MM.1S (cell line): ENCODE measurements around the gene CDK17.

Experiments used
- DNase-seq: peaks from one replicate; pipeline ENCODE4 v3.0.0-alpha.2; 2015
- H2AFZ ChIP-seq: fragments of 300-600 bp; sonication (generic); 2 replicates; pipeline ENCODE4 v1.6.0; 2016; ENCODE audit warnings: antibody characterized with exemption, low read length
- H3F3A ChIP-seq: fragments of 300-600 bp; sonication (generic); 2 replicates; pipeline ENCODE4 v1.6.1; 2016; ENCODE audit warnings: mild to moderate bottlenecking, antibody characterized with exemption, low read length, moderate library complexity, mixed read lengths; ENCODE audit not compliant: insufficient read depth
- H3K27ac ChIP-seq: fragments of 300-600 bp; sonication (generic); 2 replicates; pipeline ENCODE4 v1.5.1; 2016; ENCODE audit warnings: mild to moderate bottlenecking, low read length
- H3K27me3 ChIP-seq: fragments of 300-600 bp; sonication (generic); replicated peaks from 2 replicates; pipeline ENCODE4 v1.6.0; 2016; ENCODE audit warnings: low read length; ENCODE audit not compliant: insufficient read depth
- H3K36me3 ChIP-seq: fragments of 300-600 bp; sonication (generic); replicated peaks from 2 replicates; pipeline ENCODE4 v1.6.1; 2016; ENCODE audit warnings: mild to moderate bottlenecking, low read length, mixed read lengths; ENCODE audit not compliant: insufficient read depth
- H3K4me1 ChIP-seq: fragments of 300-600 bp; sonication (generic); 2 replicates; pipeline ENCODE4 v1.6.1; 2016; ENCODE audit warnings: low read length, mixed read lengths
- H3K4me2 ChIP-seq: fragments of 300-600 bp; sonication (generic); 2 replicates; pipeline ENCODE4 v1.6.0; 2016; ENCODE audit warnings: low read depth, low read length
- H3K4me3 ChIP-seq: fragments of 300-600 bp; sonication (generic); 2 replicates; pipeline ENCODE4 v1.5.1; 2016; ENCODE audit warnings: low read length, mixed read lengths
- H3K79me2 ChIP-seq: fragments of 300-600 bp; sonication (generic); 2 replicates; pipeline ENCODE4 v1.6.1; 2016; ENCODE audit warnings: mixed run types, low read length, mixed read lengths
- H3K9ac ChIP-seq: fragments of 300-600 bp; sonication (generic); 2 replicates; pipeline ENCODE4 v1.6.1; 2016; ENCODE audit warnings: low read length, mixed read lengths
- H3K9me2 ChIP-seq: fragments of 300-600 bp; sonication (generic); replicated peaks from 2 replicates; pipeline ENCODE4 v1.6.1; 2016; ENCODE audit warnings: mild to moderate bottlenecking, low read length, mixed read lengths; ENCODE audit not compliant: insufficient read depth
- H3K9me3 ChIP-seq: fragments of 300-600 bp; sonication (generic); replicated peaks from 2 replicates; pipeline ENCODE4 v1.6.1; 2016; ENCODE audit warnings: mild to moderate bottlenecking, low read length, mixed read lengths; ENCODE audit not compliant: insufficient read depth
- H4K20me1 ChIP-seq: fragments of 300-600 bp; sonication (generic); 2 replicates; pipeline ENCODE4 v1.6.1; 2016; ENCODE audit warnings: mild to moderate bottlenecking, low read length, moderate library complexity, mixed read lengths; ENCODE audit not compliant: insufficient read depth
- CTCF ChIP-seq: fragments of 300-600 bp; sonication (generic); IDR thresholded peaks from 2 replicates; pipeline ENCODE4 v1.5.1; 2016; ENCODE audit warnings: antibody characterized with exemption, low read length, mixed read lengths
- EZH2 ChIP-seq: fragments of 300-600 bp; sonication (generic); optimal IDR thresholded peaks from 2 replicates; pipeline ENCODE3; 2017; ENCODE audit warnings: low read depth, mild to moderate bottlenecking, antibody characterized with exemption, low read length, mixed read lengths
- EZH2phosphoT487 ChIP-seq: fragments of 300-600 bp; sonication (generic); IDR thresholded peaks from 2 replicates; pipeline ENCODE4 v1.6.1; 2018; ENCODE audit warnings: antibody characterized with exemption, low read length

Gene CDK17

GRCh38 chr12:96427269-96427729, 27.1 kb upstream of the CDK17 start:
- H3K9me3 ChIP-seq = no peaks in the 10 kb centered on the region

GRCh38 chr12:96425951-96426350, 25.7 kb upstream of the CDK17 start:
- Histone ChIP-seq H3K79me2 (no peaks in the 10 kb centered on the region), H3K9ac (no peak overlapping the region), H3K4me2 (no peak overlapping the region), H2AFZ (no peak overlapping the region), H3K27me3 (no peaks in the 10 kb centered on the region), H4K20me1 (no peaks in the 10 kb centered on the region), H3K27ac (no peak overlapping the region), H3K9me3 (no peaks in the 10 kb centered on the region), H3K4me1 (peaks cover 9% of the 10 kb centered on the region), H3K36me3 (no peaks in the 10 kb centered on the region), H3K4me3 (no peak overlapping the region), H3F3A (no peaks in the 10 kb centered on the region), H3K9me2 (no peaks in the 10 kb centered on the region)
- no peak for DNase-seq
- TF ChIP-seq CTCF (no peak), EZH2 (no peak), EZH2phosphoT487 (no peak)

More at GRCh38 chr12:96427269-96427729, 27.1 kb upstream of the CDK17 start:
- H2AFZ ChIP-seq = no peak overlapping the region
- DNase-seq = no peak
- no peak for TF ChIP-seq EZH2phosphoT487
- no peak for TF ChIP-seq EZH2
- TF ChIP-seq CTCF = no peak
- H3K4me2 ChIP-seq = no peak overlapping the region
- H3K4me3 ChIP-seq = no peak overlapping the region
- H3K9ac ChIP-seq = no peak overlapping the region
- H3K27me3 ChIP-seq = no peaks in the 10 kb centered on the region
- H3K79me2 ChIP-seq = no peaks in the 10 kb centered on the region
- H3K36me3 ChIP-seq = no peaks in the 10 kb centered on the region
- no peaks in the 10 kb centered on the region for H3F3A ChIP-seq
- peaks cover 9% of the 10 kb centered on the region for H3K4me1 ChIP-seq
- no peak overlapping the region for H3K27ac ChIP-seq
- no peaks in the 10 kb centered on the region for H3K9me2 ChIP-seq
- no peaks in the 10 kb centered on the region for H4K20me1 ChIP-seq

- no peaks in the 10 kb centered on the region for H3K9me2 ChIP-seq
- no peak for DNase-seq
Observed at GRCh38 chr12:96425321-96425720, 25.1 kb upstream of the CDK17 start.

More at GRCh38 chr12:96425321-96425720, 25.1 kb upstream of the CDK17 start:
- Histone ChIP-seq H4K20me1 (no peaks in the 10 kb centered on the region), H3K27me3 (no peaks in the 10 kb centered on the region), H2AFZ (no peak overlapping the region), H3K9me3 (no peaks in the 10 kb centered on the region), H3F3A (no peaks in the 10 kb centered on the region), H3K4me1 (peaks cover 13% of the 10 kb centered on the region), H3K4me2 (no peak overlapping the region), H3K9ac (no peak overlapping the region), H3K4me3 (no peak overlapping the region), H3K36me3 (no peaks in the 10 kb centered on the region), H3K27ac (no peak overlapping the region), H3K79me2 (no peaks in the 10 kb centered on the region)
- TF ChIP-seq EZH2phosphoT487 (no peak), EZH2 (no peak), CTCF (no peak)
